Activated CD4-positive, alpha-beta T cell treated with anti-CD3 and anti-CD28 coated beads, Interleukin-2, amount 10 ng/mL, durations not matched to agents 7 days and 5 days (primary cell): Measurements from ENCODE around the gene MAST2. TPM values are rescaled to one million over a fixed set of nuclear protein-coding genes. Genes with fewer than 3 reads are reported as not detected.

Source experiments
- CTCF ChIA-PET: fragments of 350-600 bp; sonication (Branson Sonifier 250); formaldehyde crosslinking; loops from one replicate; lab custom pipeline; 2021; ENCODE audit warnings: antibody characterized with exemption; lab: Charles Lee
- POLR2A ChIA-PET: fragments of 350-600 bp; sonication (Branson Sonifier 250); formaldehyde crosslinking; loops from one replicate; lab custom pipeline; 2021; ENCODE audit warnings: antibody characterized with exemption; lab: Charles Lee
- DNase-seq: peaks from one replicate; pipeline ENCODE4 v3.0.0-alpha.2; 2020
- H3K27ac Mint-ChIP-seq: one replicate; pipeline ENCODE4 v1.8.0; 2021; ENCODE audit warnings: mild to moderate bottlenecking, moderate library complexity, mixed read lengths
- H3K27me3 Mint-ChIP-seq: one replicate; pipeline ENCODE4 v1.8.0; 2021; ENCODE audit warnings: mixed read lengths
- H3K36me3 Mint-ChIP-seq: one replicate; pipeline ENCODE4 v1.8.0; 2021; ENCODE audit warnings: low read depth, mixed read lengths
- H3K4me1 Mint-ChIP-seq: one replicate; pipeline ENCODE4 v1.8.0; 2021; ENCODE audit warnings: mixed read lengths
- H3K4me3 Mint-ChIP-seq: one replicate; pipeline ENCODE4 v1.8.0; 2021; ENCODE audit warnings: mild to moderate bottlenecking, moderate library complexity, mixed read lengths
- H3K9me3 Mint-ChIP-seq: one replicate; pipeline ENCODE4 v1.8.0; 2021; ENCODE audit warnings: mixed read lengths
- total RNA-seq, 2 experiments: library from RNA; stranded (reverse); gene quantifications; one replicate each; pipeline ENCODE4 v1.2.3, GENCODE V29; 2021

MAST2 gene
- total RNA-seq, 2 experiments from 2014 or later: 25.2 to 26.3 TPM

GRCh38 chr1:46083579-46083978 lies 280.2 kb downstream of the MAST2 start:
- CTCF ChIA-PET: no interaction called here
- Mint-ChIP-seq H3K4me1 (no peaks in the 10 kb centered on the region), H3K27me3 (peaks cover 12% of the 10 kb centered on the region), H3K9me3 (no peaks in the 10 kb centered on the region), H3K4me3 (no peak overlapping the region), H3K36me3 (no peaks in the 10 kb centered on the region), H3K27ac (no peak overlapping the region)
- no peak for DNase-seq
- POLR2A ChIA-PET: no interaction called here

- ChIA-PET CTCF (interaction anchor here (0.6 to 1.9 kb wide), 5 partner anchors 11 to 358 kb away, joined by 3 to 4 read pairs (median 3); partner anchors contain the start of gene TSPAN1), POLR2A (no interaction called here)
- Mint-ChIP-seq H3K4me1 (no peaks in the 10 kb centered on the region), H3K9me3 (no peaks in the 10 kb centered on the region), H3K27ac (no peak overlapping the region), H3K27me3 (peaks cover 9% of the 10 kb centered on the region), H3K36me3 (no peaks in the 10 kb centered on the region), H3K4me3 (no peak overlapping the region)
- no peak for DNase-seq
These were observed 281.4 kb downstream of the MAST2 start for GRCh38 chr1:46084553-46085451.

Other genes with a start within 250 kb of the MAST2 start
- 100 to 1,000 TPM; 193 to 198 TPM for gene NASP, start 219.6 kb upstream of the MAST2 start, total RNA-seq
- 1 to 10 TPM; 2.3 to 3.3 TPM for gene CCDC17, start 179.6 kb upstream of the MAST2 start, total RNA-seq
- 100 to 1,000 TPM; 117 to 124 TPM for gene GPBP1L1, start 117.1 kb upstream of the MAST2 start, total RNA-seq
- 10 to 100 TPM; 18.6 to 27.4 TPM for gene TMEM69, start 115.4 kb upstream of the MAST2 start, total RNA-seq
- gene IPP, start 53.0 kb upstream of the MAST2 start, total RNA-seq: 10 to 100 TPM in 1 of 2 experiments, 1 to 10 TPM in 1; 9.5 to 11.8 TPM